Measurements from ENCODE around the gene NANOG.

DNA sequence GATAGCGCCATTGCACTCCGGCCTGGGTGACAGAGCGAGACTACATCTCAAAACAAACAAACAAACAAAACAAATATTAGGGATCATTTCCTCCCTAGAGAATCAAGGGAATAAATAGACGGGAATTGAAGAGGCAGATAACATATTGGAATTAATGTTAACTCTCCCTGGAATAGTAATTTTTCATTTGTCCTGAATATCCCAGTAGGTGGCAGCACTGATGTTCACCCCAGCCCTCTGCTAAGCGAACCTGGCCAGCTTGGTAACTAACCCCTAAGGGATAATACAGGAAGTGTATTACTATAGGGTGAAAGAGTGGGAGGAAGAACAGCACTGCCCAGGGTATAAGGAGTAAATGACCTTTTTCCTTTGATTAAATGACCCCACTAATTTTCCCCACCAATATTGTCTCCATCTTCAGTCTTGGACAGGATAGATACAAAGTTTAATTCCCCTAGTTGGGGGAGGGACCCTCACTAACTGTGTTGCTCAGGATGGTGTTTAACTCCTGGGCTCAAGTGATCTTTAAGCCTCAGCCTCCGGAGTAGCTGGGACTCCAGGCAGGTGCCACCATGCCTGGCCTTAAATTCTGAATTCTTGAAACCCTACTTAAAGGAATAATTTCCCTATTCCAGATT, 43.0 kb downstream of the NANOG start:
- no peak for TF ChIP-seq ZNF274 (IDR thresholded peaks at IDR 0.05; ENCODE audit: low read depth, low read length)
- no peak for TF ChIP-seq SUZ12 (IDR thresholded peaks at IDR 0.05; ENCODE audit: extremely low read depth, insufficient read depth, insufficient read length)
- TF ChIP-seq YY1 (IDR thresholded peaks at IDR 0.05; ENCODE audit: insufficient read depth, insufficient read length): no peak

All from NT2/D1 (cell line).